ENCODE data around the gene ATP2B2. TPM values are rescaled to one million over a fixed set of nuclear protein-coding genes. Genes with fewer than 3 reads are reported as not detected.

Gene ATP2B2
- total RNA-seq, 1 donor, result not detected

DNA sequence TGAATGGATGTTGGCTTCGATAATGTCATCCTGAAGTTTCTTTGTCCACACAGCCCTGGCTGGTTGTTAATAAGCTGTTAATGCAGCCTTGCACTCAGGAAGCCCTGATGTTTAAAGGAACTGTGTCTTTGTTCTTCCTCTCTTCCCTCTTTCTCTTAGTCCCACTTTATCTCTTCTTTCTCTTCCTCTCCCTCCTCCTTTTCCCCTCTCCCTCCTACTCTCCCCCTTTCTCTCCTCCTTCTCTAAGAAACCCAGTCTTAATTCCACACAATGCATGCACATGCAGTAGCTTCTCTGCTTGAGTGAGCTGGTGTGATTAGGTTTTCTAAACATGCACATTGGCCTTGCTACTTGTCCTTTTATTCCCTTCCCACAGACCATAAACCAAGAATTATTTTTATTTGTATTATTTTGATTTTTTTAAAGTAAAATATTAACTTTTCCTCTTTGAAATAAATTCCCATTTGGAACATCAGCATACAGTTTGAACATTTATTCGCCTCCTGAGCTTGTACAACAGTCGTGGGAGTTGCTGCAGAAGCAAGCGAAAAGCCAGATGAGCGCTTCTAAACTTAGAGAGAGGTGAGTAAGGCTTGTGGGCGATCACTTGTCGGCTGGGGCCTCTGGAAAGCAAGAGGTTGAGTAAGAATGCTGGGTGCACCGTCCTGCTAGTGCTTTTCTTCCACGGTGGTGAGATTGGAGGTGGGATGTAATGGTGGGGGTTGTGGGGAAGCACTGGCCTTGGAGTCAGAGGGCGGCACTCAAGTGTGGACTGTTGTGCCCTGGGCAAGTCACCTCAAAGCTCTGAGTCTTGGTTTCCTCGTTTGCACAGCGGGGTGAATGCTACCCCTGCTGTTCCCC lies 219.9 kb downstream of the ATP2B2 start:
- Histone ChIP-seq H3K4me3 (ENCODE audit: low read length) (no peak overlapping the region), H3K27me3 (ENCODE audit: insufficient read depth, low read length) (no peaks in the 10 kb centered on the region), H3K9me3 (ENCODE audit: low read depth, low read length) (no peaks in the 10 kb centered on the region), H3K4me1 (ENCODE audit: insufficient read depth, low read length) (peaks cover 6% of the 10 kb centered on the region)

DNA sequence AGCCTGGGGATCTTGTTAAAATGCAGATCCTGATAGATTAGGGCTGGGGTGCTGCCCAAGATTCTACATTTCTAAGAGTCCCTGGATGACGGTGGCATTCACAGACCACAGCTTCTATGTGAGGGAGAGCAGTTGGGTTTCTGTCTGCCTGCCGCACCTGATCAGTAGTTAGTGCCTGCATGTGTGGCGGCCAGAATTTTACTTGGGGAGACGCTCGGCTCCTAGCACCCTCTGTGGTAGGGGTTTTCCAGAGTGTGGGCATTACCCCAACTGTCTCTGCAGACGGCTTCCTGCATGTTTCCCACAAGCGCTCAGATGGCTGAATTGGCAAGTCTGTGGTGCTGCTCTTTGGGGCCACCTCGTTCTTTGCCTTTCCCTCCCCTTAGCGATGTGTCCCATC lies 220.9 kb downstream of the ATP2B2 start:
- H3K27me3 ChIP-seq (ENCODE audit: insufficient read depth, low read length), result no peaks in the 10 kb centered on the region
- H3K4me3 ChIP-seq (ENCODE audit: low read length), result no peak overlapping the region
- H3K4me1 ChIP-seq (ENCODE audit: insufficient read depth, low read length), result peaks cover 6% of the 10 kb centered on the region
- H3K9me3 ChIP-seq (ENCODE audit: low read depth, low read length), result no peaks in the 10 kb centered on the region

DNA sequence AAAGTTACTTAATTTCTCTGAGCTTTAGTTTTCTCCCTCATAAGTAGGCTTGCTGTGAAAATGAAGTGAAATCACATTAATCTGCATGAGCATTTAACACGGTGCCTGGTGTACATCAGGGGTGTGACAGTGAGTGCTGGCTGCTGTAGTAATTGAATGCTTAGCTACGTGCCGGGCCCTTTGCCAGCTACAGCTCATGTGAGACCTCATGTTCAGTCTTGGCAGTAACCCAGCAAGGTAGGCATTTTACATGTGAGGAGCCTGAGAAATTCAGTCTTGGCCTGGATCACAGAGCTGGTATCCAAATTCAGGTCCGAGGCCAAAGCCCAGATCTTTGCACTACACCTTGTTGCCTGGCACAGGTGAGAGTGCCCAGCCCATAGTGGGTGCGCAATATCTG lies 221.7 kb downstream of the ATP2B2 start:
- peaks cover 6% of the 10 kb centered on the region for H3K4me1 ChIP-seq (ENCODE audit: insufficient read depth, low read length)
- no peak overlapping the region for H3K4me3 ChIP-seq (ENCODE audit: low read length)
- H3K9me3 ChIP-seq (ENCODE audit: low read depth, low read length), result no peaks in the 10 kb centered on the region
- H3K27me3 ChIP-seq (ENCODE audit: insufficient read depth, low read length), result no peaks in the 10 kb centered on the region

DNA sequence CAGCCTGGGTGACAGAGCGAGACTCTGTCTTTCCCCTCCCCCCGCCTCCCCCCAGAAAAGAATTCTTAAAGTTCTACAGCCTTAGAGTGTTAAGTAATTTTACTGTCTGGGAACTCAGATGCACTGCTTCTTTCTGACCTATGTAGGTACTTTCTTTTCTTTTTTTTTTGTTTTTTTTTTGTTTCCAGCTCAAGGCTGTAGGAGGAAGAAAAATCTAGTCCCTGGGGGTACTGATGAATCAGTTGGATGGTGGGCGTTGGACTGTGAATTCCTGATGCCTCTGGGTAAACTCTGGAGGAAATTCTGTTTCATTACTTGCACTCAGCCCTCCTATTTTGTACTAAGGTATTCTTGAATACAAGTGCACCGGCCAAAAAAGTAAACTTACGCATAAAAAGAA lies 223.4 kb downstream of the ATP2B2 start:
- no peaks in the 10 kb centered on the region for H3K27me3 ChIP-seq (ENCODE audit: insufficient read depth, low read length)
- H3K4me1 ChIP-seq (ENCODE audit: insufficient read depth, low read length), result peaks cover 6% of the 10 kb centered on the region
- no peak overlapping the region for H3K4me3 ChIP-seq (ENCODE audit: low read length)
- H3K9me3 ChIP-seq (ENCODE audit: low read depth, low read length), result no peaks in the 10 kb centered on the region

DNA sequence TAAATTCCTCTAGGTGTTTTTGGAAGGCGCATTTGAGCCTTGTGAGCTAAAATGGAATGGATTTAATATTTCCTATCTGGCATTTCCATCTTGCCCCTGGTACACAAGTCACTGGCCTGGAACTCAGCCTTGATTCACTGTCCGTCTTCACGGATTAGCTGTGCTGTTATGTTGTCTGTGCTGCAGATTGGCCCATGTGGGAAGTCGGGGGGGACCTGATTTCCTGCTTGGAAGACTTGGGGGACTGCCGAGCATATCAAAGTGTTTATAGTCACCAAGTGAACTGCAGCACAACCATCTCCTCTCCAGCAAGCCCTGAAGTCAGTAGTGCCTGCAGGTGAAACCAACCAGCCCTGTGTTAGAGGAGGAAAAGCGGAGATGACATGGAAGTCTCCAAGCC lies 224.8 kb downstream of the ATP2B2 start:
- Histone ChIP-seq H3K9me3 (ENCODE audit: low read depth, low read length) (no peaks in the 10 kb centered on the region), H3K27me3 (ENCODE audit: insufficient read depth, low read length) (no peaks in the 10 kb centered on the region), H3K4me1 (ENCODE audit: insufficient read depth, low read length) (peaks cover 6% of the 10 kb centered on the region), H3K4me3 (ENCODE audit: low read length) (no peak overlapping the region)

DNA sequence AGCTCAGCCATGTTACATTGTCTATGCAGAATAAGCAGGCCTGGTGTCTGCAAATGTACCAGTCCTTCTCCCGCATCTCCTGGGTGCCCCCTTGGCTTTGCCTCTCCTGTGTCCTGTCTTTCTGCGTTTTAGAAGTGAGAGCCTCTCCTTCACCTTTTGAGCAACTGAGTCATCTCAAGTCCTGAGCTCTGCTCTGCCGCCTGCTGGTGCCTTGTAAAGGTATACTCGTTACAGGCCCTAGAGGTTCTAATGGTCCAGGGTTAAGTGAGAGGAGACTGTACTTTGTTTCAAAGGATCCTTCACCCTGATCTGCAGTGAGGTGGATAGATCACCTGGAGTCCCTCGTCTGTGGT lies 225.2 kb downstream of the ATP2B2 start:
- Histone ChIP-seq H3K9me3 (ENCODE audit: low read depth, low read length) (no peaks in the 10 kb centered on the region), H3K4me3 (ENCODE audit: low read length) (no peak overlapping the region), H3K27me3 (ENCODE audit: insufficient read depth, low read length) (no peaks in the 10 kb centered on the region), H3K4me1 (ENCODE audit: insufficient read depth, low read length) (peaks cover 6% of the 10 kb centered on the region)

DNA sequence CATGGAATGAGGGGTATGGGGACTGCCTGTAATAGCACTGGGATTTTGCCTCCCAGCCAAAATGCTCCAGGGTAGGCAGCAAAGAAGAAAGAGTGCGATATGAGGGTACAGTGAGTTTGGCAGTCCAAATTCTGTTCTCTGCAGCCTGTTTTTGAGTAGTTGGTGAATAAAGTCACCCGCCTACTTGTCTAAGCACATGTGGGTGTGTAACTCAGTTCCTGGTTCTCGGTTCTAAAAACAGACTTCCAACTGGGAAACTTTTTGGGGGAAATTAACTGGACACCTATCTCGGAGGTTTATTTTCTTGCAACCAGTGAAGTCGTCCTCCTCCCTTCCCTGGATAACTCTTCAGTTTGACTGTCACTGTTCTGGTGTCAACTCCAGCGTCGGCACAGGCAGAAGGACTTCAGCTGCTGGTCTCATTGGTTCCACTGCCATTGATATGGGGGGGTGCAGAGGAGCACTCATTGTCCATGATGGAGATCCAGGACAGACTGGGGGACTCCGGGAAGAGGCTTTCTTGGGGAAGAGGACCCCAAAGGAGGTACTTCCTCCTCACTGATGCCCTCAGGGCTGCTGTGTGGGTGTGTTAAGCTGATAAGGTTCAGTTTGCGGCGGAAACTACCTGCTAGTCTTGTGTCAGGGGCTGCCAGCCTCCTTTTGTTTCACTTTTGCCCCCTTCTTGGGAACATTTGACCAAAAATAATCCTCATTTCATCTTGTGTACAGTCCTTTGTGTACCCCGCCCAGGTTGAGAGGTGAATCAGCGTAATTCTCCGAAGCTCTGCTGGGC lies 225.8 kb downstream of the ATP2B2 start:
- H3K4me1 ChIP-seq (ENCODE audit: insufficient read depth, low read length), result peaks cover 3% of the 10 kb centered on the region
- no peaks in the 10 kb centered on the region for H3K9me3 ChIP-seq (ENCODE audit: low read depth, low read length)
- H3K27me3 ChIP-seq (ENCODE audit: insufficient read depth, low read length), result no peaks in the 10 kb centered on the region
- no peak overlapping the region for H3K4me3 ChIP-seq (ENCODE audit: low read length)

DNA sequence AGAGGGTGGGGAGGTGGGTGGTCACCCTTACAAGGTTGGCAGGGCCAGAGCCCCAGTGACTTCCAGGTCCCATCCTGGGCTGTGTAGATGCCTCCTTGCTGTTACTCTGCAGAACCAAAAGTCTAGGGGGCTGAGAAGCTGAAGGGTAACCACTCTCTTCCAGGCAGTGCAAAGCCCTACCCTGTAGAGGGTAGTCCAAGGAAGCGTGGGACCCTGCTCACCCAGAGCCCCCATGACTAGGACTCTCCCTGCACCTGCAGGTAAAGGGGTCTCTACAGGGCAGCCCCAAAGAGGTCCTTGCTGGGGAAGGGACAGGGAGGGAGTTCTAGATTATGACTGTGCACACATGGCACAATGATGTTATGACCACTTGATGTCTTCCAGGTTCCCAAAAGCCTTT lies 226.9 kb downstream of the ATP2B2 start:
- no peaks in the 10 kb centered on the region for H3K27me3 ChIP-seq (ENCODE audit: insufficient read depth, low read length)
- no peak overlapping the region for H3K4me3 ChIP-seq (ENCODE audit: low read length)
- no peaks in the 10 kb centered on the region for H3K9me3 ChIP-seq (ENCODE audit: low read depth, low read length)
- H3K4me1 ChIP-seq (ENCODE audit: insufficient read depth, low read length), result peaks cover 12% of the 10 kb centered on the region

DNA sequence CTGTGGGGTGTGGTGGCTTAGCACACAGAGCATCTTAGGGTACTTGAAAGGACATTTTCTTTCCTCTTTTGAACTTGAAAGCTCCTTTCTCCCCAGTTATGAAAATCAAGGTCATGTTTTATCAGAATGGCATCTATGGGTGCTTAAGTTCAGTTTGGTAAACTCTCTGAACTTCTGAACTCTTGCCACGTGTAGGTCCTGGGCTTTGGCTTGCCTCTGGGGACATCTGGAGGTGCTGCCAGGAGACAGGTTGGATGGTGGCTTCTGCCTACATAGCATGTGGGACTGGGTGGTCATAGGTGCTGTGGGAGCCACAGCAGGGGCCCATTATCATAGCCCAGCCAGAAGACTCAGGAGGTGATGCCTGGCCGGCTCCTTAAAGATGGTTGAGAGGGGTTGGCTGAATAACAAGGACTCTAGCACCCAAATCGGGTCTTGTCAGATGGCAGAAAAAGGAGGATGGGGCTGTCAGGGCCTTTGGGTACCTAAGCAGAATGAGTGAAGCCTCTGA lies 228.2 kb downstream of the ATP2B2 start:
- Histone ChIP-seq H3K4me3 (ENCODE audit: low read length) (no peak overlapping the region), H3K9me3 (ENCODE audit: low read depth, low read length) (no peaks in the 10 kb centered on the region), H3K27me3 (ENCODE audit: insufficient read depth, low read length) (no peaks in the 10 kb centered on the region), H3K4me1 (ENCODE audit: insufficient read depth, low read length) (peaks cover 24% of the 10 kb centered on the region)

DNA sequence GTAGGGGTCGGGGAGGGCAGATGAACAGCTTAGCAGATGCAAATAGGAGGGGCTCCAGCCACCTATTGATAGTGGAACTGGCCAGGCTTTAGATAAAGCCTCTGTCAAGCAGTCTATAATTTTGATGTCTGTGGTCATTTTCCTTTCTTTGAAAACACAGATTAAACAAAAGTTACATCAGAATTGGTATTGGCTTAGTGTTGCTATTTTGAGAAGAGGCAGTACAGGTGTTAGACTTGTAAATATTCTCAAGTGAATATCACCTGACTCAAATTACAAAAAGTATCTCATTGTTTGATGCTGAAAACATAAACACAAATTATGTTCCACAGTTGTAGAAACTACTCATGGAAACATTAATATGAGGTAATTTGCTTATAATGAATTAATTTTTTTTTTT lies 230.8 kb downstream of the ATP2B2 start:
- Histone ChIP-seq H3K9me3 (ENCODE audit: low read depth, low read length) (no peaks in the 10 kb centered on the region), H3K4me1 (ENCODE audit: insufficient read depth, low read length) (peaks cover 24% of the 10 kb centered on the region), H3K4me3 (ENCODE audit: low read length) (no peak overlapping the region), H3K27me3 (ENCODE audit: insufficient read depth, low read length) (no peaks in the 10 kb centered on the region)

Other genes starting within 250 kb of the ATP2B2 start
- gene GHRL, start 212.6 kb downstream of the ATP2B2 start, total RNA-seq, result 0.42 TPM
- 74.1 TPM for gene SEC13, start 184.5 kb downstream of the ATP2B2 start, total RNA-seq

Measured in mononuclear cell (primary cell).